Measurements from ENCODE around the gene EFHC1. TPM values are rescaled to one million over a fixed set of nuclear protein-coding genes. Genes with fewer than 3 reads are reported as not detected.

Gene EFHC1
- total RNA-seq, 1 donor from 2014 or later = 43.6 TPM

GRCh38 chr6:52388790-52389189 lies 31.4 kb upstream of the EFHC1 start:
- Mint-ChIP-seq H3K4me3 (ENCODE audit: low read depth) (no peak overlapping the region), H3K27ac (peak overlapping the region; percentile 95), H3K27me3 (no peaks in the 10 kb centered on the region), H3K4me1 (ENCODE audit: low read depth) (peaks cover 28% of the 10 kb centered on the region), H3K9me3 (ENCODE audit: low read depth) (peaks cover 16% of the 10 kb centered on the region), H3K36me3 (ENCODE audit: insufficient read depth) (peaks cover 17% of the 10 kb centered on the region)
- DNase-seq (ENCODE audit: low spot score, unreplicated experiment) = no peak
- TF ChIP-seq, protein P1, sequence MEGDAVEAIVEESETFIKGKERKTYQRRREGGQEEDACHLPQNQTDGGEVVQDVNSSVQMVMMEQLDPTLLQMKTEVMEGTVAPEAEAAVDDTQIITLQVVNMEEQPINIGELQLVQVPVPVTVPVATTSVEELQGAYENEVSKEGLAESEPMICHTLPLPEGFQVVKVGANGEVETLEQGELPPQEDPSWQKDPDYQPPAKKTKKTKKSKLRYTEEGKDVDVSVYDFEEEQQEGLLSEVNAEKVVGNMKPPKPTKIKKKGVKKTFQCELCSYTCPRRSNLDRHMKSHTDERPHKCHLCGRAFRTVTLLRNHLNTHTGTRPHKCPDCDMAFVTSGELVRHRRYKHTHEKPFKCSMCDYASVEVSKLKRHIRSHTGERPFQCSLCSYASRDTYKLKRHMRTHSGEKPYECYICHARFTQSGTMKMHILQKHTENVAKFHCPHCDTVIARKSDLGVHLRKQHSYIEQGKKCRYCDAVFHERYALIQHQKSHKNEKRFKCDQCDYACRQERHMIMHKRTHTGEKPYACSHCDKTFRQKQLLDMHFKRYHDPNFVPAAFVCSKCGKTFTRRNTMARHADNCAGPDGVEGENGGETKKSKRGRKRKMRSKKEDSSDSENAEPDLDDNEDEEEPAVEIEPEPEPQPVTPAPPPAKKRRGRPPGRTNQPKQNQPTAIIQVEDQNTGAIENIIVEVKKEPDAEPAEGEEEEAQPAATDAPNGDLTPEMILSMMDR (IDR thresholded peaks at IDR 0.05; ENCODE audit: unreplicated experiment) = no peak

DNA sequence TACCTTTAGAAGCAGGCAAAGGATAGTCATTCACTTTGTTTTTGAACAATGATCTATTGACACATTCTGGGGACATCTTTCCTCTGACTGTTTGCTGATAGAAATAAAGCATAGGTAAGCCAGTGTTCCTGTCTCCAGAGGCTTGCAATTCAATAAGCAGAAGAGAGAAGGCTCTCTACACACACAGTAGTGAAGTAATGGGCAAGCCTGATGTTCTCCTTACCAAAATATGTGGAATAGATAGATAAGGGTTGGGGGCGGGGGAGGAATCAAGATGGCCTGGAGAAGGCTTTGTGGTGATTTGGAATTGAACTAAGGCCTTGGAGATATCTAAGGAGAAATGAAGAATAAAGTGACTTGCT lies 30.9 kb upstream of the EFHC1 start:
- TF ChIP-seq, protein P1 (IDR thresholded peaks at IDR 0.05; ENCODE audit: unreplicated experiment) = peak; percentile 21
- peak overlapping the region; percentile 38 for H3K4me3 Mint-ChIP-seq (ENCODE audit: low read depth)
- peaks cover 12% of the 10 kb centered on the region for H3K9me3 Mint-ChIP-seq (ENCODE audit: low read depth)
- H3K4me1 Mint-ChIP-seq (ENCODE audit: low read depth) = peaks cover 28% of the 10 kb centered on the region
- H3K27me3 Mint-ChIP-seq = no peaks in the 10 kb centered on the region
- peaks cover 17% of the 10 kb centered on the region for H3K36me3 Mint-ChIP-seq (ENCODE audit: insufficient read depth)
- no peak for DNase-seq (ENCODE audit: low spot score, unreplicated experiment)
- H3K27ac Mint-ChIP-seq = peak overlapping the region; percentile 95

DNA sequence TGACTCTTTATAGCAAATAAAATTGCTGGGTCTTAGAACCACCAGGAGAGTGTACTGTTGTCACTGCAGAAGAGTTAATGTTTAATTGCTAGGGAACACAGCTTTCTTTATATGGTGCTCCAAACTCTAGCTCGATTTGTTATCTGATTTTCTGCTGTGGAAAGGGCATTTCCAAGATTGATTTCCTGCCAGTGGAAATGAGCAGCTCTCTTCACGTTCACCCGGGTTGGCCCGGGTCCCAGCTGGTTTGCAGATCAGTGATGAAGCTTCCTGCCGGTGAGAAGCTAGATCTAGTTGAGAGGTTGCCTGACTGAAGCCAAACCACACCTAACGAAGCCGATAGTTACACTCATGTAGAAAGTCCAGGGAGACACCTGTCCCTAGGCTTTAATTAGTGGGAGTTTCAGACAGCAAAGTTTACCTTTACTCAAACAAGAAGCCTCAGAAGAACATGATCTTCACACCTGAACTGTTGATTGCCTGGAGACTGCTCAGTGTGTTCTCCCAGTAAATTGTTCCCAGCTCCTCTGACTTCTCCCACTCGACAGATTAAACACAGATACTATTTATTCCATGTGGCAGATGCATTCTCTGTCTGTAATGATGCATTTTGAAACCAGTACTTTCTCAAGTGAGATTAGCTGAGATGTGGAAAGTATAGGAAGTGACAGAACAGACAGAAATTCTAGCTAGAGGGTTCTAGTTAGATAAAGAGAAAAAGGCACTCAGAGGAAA lies 30.3 kb upstream of the EFHC1 start:
- Mint-ChIP-seq H3K36me3 (ENCODE audit: insufficient read depth) (peaks cover 15% of the 10 kb centered on the region), H3K4me3 (ENCODE audit: low read depth) (peak overlapping the region; percentile 59), H3K4me1 (ENCODE audit: low read depth) (peaks cover 28% of the 10 kb centered on the region), H3K9me3 (ENCODE audit: low read depth) (peaks cover 11% of the 10 kb centered on the region), H3K27ac (peak overlapping the region; percentile 95), H3K27me3 (no peaks in the 10 kb centered on the region)
- TF ChIP-seq, protein P1 (IDR thresholded peaks at IDR 0.05; ENCODE audit: unreplicated experiment) = no peak
- no peak for DNase-seq (ENCODE audit: low spot score, unreplicated experiment)

DNA sequence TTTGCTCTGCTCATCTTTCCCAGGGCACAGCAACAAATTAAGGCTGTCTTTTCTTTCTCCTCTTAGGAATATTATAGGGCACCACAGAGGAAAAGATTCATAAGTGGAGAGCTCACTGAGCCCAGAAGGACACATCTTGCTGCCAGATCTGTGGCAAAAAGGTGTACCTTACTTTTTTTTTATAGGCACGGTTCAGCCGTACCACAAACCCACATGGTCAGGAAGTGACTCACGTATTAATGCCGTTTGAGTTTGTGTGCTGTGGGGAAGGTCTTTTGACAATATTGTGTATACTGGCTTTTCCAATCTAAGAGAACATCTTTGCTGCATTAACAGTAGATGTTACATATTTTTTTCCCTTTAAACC lies 29.8 kb upstream of the EFHC1 start:
- Mint-ChIP-seq H3K27ac (peak overlapping the region; percentile 95), H3K4me3 (ENCODE audit: low read depth) (no peak overlapping the region), H3K36me3 (ENCODE audit: insufficient read depth) (peaks cover 11% of the 10 kb centered on the region), H3K9me3 (ENCODE audit: low read depth) (peaks cover 9% of the 10 kb centered on the region), H3K27me3 (no peaks in the 10 kb centered on the region), H3K4me1 (ENCODE audit: low read depth) (peaks cover 29% of the 10 kb centered on the region)
- TF ChIP-seq, protein P1 (IDR thresholded peaks at IDR 0.05; ENCODE audit: unreplicated experiment) = no peak
- no peak for DNase-seq (ENCODE audit: low spot score, unreplicated experiment)

DNA sequence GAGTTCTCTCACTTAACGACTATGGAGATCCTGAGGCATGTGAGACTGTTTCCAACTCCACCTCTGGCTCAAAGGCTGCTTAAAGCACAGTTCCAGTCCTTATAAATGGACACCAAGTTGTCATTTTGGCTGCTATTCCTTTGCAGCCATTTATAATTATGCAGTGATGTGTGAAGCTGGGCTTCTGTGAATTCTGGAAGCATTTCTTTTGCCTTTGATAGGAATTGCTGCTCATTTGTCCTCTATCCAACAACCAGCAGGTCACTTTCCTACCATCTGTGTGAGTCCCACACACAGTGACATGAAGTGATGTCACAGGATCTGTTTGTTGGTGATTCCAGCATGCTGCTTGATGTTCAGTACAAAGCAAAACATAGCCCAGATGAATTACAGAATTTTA lies 28.5 kb upstream of the EFHC1 start:
- Mint-ChIP-seq H3K4me1 (ENCODE audit: low read depth) (peaks cover 39% of the 10 kb centered on the region), H3K36me3 (ENCODE audit: insufficient read depth) (peaks cover 4% of the 10 kb centered on the region), H3K4me3 (ENCODE audit: low read depth) (no peak overlapping the region), H3K27ac (peak overlapping the region; percentile 45), H3K27me3 (no peaks in the 10 kb centered on the region), H3K9me3 (ENCODE audit: low read depth) (peaks cover 4% of the 10 kb centered on the region)
- TF ChIP-seq, protein P1 (IDR thresholded peaks at IDR 0.05; ENCODE audit: unreplicated experiment) = no peak
- no peak for DNase-seq (ENCODE audit: low spot score, unreplicated experiment)
